IPS-11a (cell line): ENCODE results near the gene LPP.

ENCODE experiments used
- H3K4me3 ChIP-seq: one replicate; pipeline ENCODE4 v1.5.1; 2013; ENCODE audit warnings: low read depth, low read length, control low read depth

The LPP gene

DNA sequence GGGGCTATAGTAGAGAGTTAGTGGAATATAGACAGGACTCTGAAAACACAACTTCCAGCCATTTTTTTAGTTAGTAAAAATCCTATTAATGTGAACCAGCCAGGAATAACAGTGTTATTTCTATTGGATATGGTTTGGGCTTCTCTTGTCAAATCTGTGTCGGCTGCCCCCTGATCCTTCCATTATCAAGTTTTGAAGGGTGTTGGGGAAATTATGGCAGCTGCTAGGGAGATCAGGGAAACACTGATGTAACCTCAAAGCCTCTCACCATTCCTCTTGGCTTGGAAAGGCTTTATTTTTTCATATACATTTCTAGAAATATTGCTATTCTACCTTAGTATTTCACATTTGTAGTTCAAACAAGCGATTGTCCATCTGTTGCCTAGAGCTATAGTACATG, 724.1 kb downstream of the LPP start:
- no peak overlapping the region for H3K4me3 ChIP-seq

DNA sequence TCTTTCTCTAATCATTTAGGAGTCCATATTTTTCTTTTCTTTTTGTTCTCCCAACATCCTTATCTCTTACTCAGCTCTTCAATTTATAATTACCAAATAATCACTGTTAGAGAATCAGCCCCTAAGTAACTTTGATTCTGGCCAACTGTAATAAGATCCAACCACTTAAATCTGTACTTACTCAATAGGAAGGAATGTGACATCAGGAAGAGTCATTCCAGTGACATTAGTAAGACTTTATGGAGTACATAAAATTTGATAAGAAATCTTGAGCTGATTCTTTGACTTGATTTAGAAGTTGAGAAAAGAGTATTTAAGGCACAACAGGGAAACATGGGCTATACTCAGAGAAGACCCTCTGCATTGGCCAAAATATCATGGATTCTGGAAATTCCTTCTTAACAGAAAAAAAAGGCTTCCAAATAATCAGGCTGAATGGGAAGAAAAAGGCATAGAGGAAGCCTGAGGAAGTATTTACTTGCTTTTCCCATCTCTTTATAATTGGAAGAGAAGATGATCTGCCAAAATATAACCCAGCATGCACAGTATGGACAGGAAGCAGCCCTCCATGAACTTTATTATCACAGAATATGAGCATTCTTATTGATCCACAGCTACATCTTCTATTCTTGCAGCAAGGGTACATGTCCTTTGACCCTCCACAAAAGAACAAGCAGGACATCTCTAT, 728.1 kb downstream of the LPP start:
- no peak overlapping the region for H3K4me3 ChIP-seq

DNA sequence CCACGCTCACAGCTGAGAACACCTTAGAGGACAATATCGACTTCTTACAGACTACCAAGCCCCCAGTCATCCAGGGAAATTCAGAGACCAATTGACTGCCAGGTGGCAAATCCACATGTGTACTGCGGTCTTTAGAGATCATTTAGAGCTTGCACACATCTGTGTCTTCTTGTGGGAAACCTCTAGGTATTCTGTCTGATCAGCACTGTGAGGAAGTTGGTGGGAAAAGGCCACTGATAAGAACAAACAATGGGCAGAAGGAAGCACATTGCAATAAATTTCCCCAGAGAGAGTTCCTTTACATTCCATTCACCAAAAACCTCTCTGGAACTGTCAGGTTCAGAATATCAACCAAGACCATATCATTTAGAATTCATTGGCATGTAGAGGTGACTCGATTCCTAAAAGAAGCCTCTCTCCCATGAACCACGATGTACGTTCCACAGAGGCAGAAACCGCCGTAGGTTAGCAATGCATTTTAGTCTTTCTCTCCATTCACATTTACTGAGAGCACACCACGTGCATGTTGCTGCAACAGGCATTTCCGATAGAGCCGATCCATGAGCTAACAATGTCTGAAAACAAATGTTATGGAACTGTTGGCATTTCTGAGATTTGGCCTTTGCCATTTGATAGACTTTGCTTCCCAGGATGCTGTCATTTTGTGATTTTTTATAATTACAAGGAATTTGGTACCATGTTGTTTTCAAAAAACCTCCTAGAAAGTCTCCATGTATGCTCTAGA, 730.5 kb downstream of the LPP start:
- H3K4me3 ChIP-seq, result no peak overlapping the region

DNA sequence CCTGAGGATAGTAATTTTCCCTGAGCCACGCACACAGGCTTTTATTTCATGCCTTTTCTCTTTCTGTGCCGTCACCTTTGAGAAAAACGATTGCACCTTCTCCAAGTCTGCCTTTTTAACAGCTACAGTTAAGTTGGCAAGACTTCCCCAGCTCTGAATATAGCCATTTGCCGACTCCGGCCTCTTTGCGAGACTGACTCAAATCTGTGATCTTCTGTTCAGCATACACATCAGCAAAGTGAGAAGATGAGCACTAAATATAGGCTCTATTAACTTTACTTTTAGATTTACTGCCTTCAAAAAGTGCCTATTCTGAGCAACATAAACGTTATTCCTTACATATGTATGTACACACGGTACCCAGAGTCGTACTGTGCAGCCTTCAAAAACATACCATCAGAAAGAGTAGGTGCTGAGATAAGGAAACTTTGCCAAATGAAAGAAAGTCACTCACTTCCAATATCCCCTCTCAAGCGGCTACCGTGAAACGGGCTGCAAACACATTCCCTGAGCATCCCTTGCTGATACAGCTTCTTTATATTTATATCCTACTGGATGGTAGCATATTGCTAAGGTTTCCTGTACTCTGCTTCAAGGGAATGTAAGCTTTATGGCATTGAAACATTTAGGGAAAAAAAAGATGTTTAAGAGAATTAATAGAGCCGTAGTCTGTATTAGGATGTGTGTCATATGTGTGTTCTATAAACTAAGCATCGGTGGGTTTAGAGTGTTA, 734.5 kb downstream of the LPP start:
- no peak overlapping the region for H3K4me3 ChIP-seq

DNA sequence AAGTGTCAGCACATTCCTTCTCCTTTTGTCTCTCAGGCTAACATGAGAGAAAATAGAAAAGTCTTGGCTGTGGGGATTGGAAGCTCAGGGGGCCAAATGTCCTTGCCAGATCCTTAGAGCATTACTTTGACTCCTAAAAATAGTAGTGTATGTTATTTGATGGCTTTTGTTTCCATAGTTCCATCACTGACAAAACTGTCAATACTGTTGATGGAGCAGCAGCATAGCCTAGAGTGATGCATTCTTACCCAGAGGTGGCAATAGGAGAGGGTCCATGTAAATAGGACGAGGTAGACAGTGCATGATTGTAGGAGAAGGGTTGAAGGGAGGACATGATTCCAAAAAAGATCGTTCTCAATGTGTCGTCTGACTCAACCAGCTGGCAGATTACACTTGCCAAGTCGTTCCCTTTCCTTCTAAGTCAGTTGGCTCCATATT, 735.1 kb downstream of the LPP start:
- no peak overlapping the region for H3K4me3 ChIP-seq

DNA sequence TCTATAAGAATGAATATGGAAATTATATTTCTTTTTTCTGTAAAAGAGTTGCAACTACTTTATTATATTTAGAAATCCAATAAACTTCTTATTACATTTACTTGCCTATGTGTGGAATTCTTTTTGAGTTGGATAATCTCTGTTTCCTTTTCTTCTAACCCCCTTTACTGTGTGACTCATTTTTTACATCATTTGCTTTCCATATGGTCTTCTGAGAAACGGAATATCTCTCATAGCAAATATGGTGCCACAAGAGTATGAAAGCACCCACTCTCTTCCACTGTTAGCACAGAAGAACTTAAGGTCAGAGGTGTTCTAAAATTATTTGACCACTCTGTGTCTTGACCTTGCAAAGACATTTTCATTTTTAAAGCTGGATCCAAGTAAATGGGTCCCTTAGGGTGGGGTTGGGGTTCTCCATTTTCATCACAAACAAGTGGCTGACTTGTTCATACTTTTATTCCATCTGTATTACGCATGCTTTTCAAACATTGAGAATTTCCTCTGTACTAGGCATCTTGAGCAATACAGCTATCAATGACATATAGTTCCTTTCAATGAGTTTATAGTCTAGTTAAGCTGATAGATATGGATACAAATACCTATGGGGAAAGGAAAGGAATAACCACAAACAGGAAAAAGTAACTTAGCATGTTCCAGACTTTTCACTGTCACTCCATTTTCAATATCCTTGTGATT, 736.8 kb downstream of the LPP start:
- no peak overlapping the region for H3K4me3 ChIP-seq

DNA sequence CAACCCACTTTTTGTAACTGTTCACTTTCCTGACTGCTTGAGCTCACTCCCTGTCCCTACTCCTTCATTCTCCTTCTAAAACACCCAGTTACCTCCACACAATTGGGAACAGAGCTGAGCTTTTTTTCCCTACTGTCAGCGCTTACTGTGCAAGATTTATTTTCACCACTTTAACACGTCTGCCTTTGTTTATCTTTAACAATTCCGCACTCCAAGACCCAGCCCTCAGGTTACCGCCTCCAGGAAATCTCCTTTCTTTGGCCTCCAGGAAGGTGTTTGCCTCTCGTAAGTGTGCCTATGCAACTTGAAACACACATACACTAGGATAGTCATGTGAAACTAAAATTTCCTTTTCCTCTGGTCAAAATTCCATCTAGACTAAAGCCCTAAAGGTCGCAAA, 745.9 kb downstream of the LPP start:
- H3K4me3 ChIP-seq, result no peak overlapping the region

DNA sequence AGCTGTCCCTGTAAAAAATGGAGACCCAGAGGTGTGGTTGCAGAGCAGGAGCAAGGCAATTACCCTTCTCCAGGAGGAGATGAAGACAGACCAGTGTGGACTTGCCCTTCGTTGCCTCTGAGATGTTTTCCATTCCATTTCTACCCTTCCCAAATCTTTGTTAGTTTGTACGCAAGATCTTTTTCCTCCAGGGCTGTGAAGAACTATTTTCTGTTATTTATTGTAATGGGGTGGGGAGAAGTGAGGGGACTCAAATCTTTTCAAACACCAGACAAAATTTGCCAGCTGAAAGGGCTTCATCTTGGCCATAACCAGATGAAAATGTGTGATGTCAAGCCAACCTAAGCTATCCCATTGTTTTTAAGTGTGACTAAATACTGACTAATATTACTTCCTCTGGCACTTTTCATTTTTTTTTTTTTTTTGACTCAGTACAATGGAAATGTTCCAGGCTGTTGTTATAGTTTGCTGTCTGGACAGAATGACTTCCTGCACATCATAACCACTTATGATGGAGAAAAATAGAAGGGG, 746.5 kb downstream of the LPP start:
- H3K4me3 ChIP-seq, result no peak overlapping the region

DNA sequence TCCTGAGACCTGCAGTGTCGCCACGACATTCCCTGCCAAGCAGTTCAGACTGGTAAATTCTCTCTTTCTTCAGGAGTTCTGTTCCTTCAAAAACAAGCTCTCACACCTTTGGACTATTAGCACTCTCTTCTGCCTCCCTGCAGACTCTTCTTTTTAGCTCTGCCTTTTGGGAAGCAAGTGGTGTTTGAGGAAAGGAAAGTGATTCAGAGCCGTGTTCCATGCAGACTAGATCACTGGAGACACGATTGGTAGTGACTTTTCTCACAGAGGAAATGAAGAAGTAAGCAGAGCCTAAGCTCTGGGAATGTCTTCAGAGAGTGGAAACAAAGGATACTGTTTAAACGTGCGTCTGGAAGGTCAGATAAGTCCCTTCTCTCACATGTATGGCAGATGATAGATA, 747.2 kb downstream of the LPP start:
- H3K4me3 ChIP-seq, result no peak overlapping the region

DNA sequence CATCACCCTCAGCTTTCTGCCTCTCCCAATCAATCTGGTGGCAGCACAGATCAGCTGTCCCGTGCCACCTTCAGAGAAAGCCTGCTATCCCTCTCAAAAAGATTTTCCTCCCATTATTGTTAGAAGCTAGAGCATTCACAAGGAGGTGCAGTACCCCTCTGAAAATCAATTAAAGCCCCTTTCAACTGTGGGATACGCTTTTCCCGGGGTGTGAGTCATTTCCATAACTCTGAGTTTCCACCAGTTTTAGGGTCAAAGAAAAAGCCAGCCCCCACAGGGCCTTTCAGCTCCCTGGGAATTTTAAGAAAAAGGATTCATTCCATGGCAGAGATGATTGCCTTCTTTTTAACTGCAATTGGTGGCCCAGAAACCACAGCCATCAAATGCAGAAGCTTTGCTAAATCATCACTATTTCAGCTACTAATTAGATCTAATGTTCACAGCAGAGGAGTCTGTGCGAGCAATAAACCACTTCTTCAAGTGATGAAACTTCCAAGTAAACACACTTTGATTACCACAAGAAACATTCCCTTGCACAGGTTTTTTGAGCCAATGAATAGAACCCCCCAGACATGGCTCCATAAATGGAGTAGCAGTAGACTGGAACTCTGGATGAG, 747.8 kb downstream of the LPP start:
- H3K4me3 ChIP-seq, result no peak overlapping the region

DNA sequence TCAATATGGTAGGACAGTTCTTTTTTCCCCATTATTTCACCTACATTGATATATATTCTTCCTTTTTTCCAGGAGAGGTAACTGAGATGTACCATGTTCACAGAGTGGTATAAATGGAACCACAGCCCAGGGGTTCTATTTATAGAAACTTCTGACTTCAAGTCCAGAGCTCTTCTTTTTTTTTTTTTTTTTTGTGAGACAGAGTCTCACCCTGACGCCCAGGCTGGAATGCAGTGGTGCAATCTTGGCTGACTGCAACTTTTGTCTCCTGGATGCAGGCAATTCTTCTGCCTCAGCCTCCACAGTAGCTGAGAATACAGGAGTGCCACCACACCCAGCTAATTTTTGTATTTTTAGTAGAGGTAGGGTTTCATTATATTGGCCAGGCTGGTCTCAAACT, 750.7 kb downstream of the LPP start:
- no peak overlapping the region for H3K4me3 ChIP-seq

DNA sequence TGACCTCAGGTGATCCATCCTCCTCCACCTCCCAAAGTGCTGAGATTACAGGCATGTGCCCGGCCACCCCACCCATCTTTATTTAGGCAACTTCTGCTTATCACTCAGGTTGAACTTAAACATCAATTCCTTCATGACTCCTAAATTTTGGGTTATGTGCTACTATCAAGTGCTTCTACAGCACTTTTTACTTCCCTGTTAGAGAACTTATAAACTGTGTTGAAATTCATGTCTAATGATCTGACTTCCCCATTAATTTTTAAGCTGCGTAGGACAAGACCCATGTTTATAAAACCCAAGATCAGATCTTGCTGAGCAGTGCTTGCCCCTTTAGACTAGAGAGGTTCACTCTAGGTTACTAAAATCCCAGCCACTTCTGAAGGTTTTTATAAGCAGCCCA, 751.6 kb downstream of the LPP start:
- no peak overlapping the region for H3K4me3 ChIP-seq

DNA sequence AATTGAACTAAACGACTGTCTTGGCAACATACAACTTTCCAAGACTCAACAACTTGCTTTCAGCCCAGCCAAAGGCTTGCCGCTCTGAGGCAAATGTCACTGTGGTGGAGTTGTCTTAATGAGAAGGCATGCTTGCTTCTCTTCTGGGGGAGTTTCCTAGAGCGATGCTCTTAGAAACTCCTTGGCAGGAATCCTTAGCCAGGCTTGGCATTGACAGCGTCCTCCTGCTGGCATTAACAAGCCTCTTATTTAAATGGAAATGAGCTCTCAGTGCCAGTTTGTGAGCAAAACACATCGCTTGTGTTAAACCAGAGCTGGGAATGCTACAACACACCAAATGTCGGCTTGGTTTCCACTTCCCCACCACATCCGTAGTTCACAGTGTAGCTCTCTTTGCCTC, 752.3 kb downstream of the LPP start:
- no peak overlapping the region for H3K4me3 ChIP-seq

DNA sequence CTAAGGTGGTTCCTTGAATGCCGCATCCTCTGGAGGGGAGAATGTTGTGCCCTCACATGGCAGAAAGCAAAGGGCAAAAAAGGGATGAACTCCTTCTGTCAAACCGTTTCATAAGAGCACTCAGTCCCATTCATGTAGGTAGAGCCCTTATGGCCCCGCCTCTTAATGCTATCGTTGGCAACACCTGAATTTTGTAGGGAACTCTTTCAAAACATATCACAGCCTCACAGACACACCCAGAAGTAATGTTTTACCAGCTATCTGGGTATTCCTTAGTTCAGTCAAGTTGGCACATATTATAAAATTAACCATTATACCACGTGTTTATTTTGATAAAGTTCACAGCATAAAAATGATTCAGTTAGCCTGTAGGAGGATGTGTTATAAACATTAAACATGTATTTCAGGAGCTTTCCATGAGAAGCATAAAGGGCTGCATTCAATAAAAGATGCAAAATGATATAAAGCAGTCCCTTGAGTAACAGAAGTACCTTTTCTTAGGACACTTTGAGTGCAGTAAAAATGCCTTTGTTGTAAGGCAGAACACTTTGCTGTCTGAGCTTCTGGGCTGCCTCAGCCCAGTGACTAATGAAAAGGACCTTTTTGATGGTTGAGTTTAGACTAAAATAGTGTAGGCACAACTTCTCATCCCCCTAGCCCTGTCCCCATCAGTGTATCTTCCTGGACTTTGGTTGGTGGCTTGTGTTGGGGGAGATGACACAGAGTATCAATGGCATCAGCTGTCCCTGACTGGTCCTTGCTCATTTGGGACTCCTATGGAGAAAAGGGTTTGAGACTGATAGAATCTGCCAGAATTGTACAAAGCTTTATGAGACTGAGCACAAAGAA, 754.3 kb downstream of the LPP start:
- H3K4me3 ChIP-seq, result no peak overlapping the region

DNA sequence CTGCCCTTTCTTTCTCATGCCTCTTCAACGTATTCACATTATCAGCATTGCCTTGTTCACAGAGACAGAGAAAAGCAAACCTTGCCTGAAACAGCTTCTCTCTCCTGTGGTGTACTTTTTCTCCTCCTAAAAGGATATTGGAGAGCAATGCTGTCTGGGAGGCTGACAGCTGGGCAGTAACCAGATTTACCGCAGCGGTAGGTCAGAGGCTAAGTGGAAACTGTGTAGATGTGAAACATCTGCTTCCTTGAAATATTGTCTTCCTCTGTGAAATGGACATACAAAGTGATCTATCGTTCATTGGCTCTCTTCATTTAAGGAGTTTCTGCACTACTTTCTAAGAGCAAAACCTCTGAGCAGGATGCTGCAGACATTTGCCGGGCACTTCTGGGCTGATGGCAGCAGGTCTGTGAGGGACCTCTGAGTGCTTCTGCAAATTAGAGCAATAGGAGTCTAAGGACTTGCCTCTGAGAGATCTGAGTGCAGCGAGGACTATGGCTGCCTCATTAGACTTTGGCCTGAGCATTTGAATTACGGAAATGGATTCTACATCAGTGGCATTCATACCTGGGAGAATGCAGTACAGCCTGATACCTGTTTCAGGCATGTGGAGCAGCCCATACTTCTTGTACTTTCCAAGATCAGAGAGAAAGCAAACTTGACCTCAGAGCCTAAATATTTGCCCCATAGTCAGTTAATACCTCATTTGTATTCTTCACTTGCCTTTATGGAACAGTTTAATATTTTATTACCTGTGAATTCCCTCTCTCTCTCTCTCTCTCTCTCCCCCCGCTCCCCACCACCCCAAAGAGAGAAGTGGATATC, 757.3 kb downstream of the LPP start:
- no peak overlapping the region for H3K4me3 ChIP-seq

DNA sequence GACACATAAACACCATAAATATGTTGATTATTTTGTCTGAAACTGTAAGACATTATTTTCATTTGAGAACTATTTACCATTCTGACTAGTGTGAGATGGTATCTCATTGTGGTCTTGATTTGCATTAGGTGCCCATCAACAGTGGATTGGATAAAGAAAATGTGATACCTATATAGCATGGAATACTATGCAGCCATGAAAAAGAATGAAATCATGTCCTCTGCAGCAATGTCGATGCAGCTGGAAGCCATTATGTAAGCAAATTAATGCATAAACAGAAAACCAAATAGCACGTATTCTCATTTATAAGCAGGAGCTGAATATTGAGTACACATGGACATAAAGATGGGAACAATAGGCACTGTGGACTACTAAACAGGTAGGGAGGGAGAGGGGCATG, 759.1 kb downstream of the LPP start:
- no peak overlapping the region for H3K4me3 ChIP-seq

DNA sequence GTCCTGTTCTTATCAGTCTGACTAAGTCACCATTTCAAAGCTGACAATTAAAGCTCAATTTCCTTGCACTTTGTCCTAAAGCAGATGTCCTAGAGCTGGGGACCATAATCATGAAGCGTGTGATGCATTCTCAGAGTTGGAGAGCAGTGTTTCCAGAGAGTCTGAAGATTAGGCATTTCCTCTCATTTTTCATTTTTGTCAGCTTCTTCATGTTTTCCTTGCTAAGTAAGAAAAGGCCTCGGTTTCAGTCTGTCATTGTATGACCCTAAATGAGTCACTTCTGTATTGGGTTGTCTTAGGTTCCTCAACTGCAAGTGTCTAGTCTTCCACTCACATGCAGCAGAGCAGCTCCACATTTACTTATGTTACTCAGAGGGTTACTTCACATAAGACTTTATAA, 760.6 kb downstream of the LPP start:
- H3K4me3 ChIP-seq, result no peak overlapping the region

DNA sequence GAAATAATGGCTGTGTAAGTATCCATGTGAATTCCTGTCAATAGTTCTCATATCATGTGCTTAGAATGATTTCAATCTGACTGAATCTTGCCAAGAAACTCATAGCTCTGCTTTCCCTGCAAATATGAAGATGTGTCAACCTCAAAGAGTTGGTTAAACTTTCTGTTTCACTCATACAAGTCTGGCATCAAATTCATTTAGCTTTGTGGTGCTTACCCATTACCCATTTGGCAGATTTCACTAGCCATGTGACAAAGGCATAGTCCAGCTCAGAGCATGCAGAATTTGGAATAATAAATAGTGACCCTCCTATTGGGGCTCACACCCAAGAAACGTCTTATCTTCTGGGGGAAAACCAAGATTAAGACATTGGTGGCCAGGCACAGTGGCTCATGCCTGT, 761.2 kb downstream of the LPP start:
- H3K4me3 ChIP-seq, result no peak overlapping the region

DNA sequence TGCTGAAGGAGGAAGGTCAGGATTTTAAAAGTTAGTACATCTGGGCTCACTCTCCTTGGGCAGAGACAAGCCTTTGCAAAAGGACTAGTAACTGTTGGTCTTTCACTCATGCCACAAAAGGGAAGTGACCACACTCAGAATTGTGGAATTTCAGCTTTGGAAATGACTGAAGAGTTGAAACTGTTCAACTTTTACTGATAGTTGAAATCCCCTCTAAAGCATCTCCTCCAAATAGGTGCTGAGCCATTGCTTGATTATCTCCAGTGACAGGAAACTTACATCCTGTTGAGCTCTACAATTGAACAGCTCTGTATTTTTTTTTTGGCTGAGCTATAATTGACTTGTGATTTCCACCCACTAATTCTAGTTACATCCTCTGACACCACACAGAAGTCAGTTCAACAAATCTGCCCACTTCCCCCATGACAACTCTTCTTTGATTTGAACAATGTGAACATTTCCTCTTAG, 763.0 kb downstream of the LPP start:
- no peak overlapping the region for H3K4me3 ChIP-seq
